Aorta (tissue), 5 donors: Measurements from ENCODE around the gene SLC22A2. TPM values are rescaled to one million over a fixed set of nuclear protein-coding genes. Genes with fewer than 3 reads are reported as not detected.
"Not testable (repeated sequence)": the region's sequence is repeated elsewhere in the genome, so short reads cannot be mapped to it uniquely, and the experiment has no call there.

Experiments
- ATAC-seq: fragments of 200-7000 bp; cut with Tn5 transposase; one replicate; pipeline ENCODE4 v1.9.1; 2022; ENCODE audit warnings: moderate library complexity; ENCODE audit not compliant: low FRiP score
- DNase-seq, 2 donors: peaks; one replicate each; pipeline ENCODE4 v3.0.0-alpha.2; 2020
- H3K27ac ChIP-seq, 2 donors: one replicate each; pipeline ENCODE4 v1.5.1; 2013; ENCODE audit warnings: low read length in 2 of 2, mild to moderate bottlenecking in 2 of 2, moderate library complexity in 2 of 2, control low read depth in 1 of 2, inconsistent platforms in 1 of 2, low read depth in 1 of 2
- H3K27me3 ChIP-seq, 2 donors: one replicate each; pipeline ENCODE4 v1.6.1; 2013; ENCODE audit warnings: control low read depth in 1 of 2, low read length in 1 of 2, mild to moderate bottlenecking in 1 of 2, moderate library complexity in 1 of 2; ENCODE audit not compliant: insufficient read depth in 2 of 2, control insufficient read depth in 1 of 2
- H3K36me3 ChIP-seq, 2 donors: one replicate each; pipeline ENCODE4 v1.6.1; 2013; ENCODE audit warnings: control low read depth in 1 of 2, low read length in 1 of 2, mild to moderate bottlenecking in 1 of 2; ENCODE audit not compliant: insufficient read depth in 2 of 2, control insufficient read depth in 1 of 2
- H3K4me1 ChIP-seq, 2 donors: one replicate each; pipeline ENCODE4 v1.6.1; 2013; ENCODE audit warnings: low read length in 2 of 2, control low read depth in 1 of 2, mild to moderate bottlenecking in 1 of 2, moderate library complexity in 1 of 2; ENCODE audit not compliant: insufficient read depth in 2 of 2, control insufficient read depth in 1 of 2
- H3K4me3 ChIP-seq, 2 donors: one replicate each; pipeline ENCODE4 v1.5.1; 2013; ENCODE audit warnings: low read length in 2 of 2, control low read depth in 1 of 2, mild to moderate bottlenecking in 1 of 2
- H3K9me3 ChIP-seq: one replicate; pipeline ENCODE4 v1.6.1; 2013; ENCODE audit warnings: mild to moderate bottlenecking, low read length; ENCODE audit not compliant: control insufficient read depth
- WGBS, 2 donors: extraction: QIAGEN DNeasy Blood & Tissue Kit; methylation state at CpG; one replicate each; pipeline ENCODE4 v1.1.7; 2013; 5-methylcytosine and 5-hydroxymethylcytosine counted together
- intact Hi-C, 2 donors: fragments of 100-400 bp; cut with DNase I; formaldehyde crosslinking; loops; one replicate each; pipeline versions ENCODE4 v1.14.2 to v1.15.0; 2022
- polyA plus RNA-seq, 2 donors: library from polyadenylated mRNA; stranded (reverse); fragments of 200-250 nt; gene quantifications; one replicate each; pipeline ENCODE4 v1.2.3, GENCODE V29; 2013
- total RNA-seq, 2 donors: library from RNA; stranded (reverse); fragmentation: NEBNext Ultra II Directional; extraction: Animal tissue kit (Norgen Biotek cat#: 25700); gene quantifications; one replicate each; pipeline ENCODE4 v1.2.1, GENCODE V29; 2021
- donor health status: healthy with polysubstance abuse.
- donor health status: Bipolar disorder and iron deficiency.
- donor health status: DM: no; HTN: no; CAD: no.
- donor health status: DM: no; HTN: no; CAD: no.
- donor health status: DM: yes; HTN: yes; CAD: no.

The SLC22A2 gene
- total and polyA plus RNA-seq, 4 donors: 0.26 to 3.9 (median 1.1) TPM; not detected in 1

- H3K4me1 ChIP-seq: no peaks in the 10 kb centered on the region
- H3K27ac ChIP-seq: no peak overlapping the region
- intact Hi-C loops: loop anchor here in 1 of 2 donors (5.0 kb wide), 1 partner anchor 80 kb away; no protein-coding TSS in a partner anchor
- WGBS, 2 donors: 68 to 73% methylated on average over 3 of the region's 3 CpGs
- H3K36me3 ChIP-seq: no peaks in the 10 kb centered on the region
- H3K9me3 ChIP-seq: no peaks in the 10 kb centered on the region
- H3K4me3 ChIP-seq: no peak overlapping the region
- H3K27me3 ChIP-seq: no peaks in the 10 kb centered on the region
- no peak for ATAC-seq
- DNase-seq: no peak
Observed at GRCh38 chr6:160247457-160247883, 11.2 kb downstream of the SLC22A2 start.

- DNase-seq (no peak), ATAC-seq (no peak)
- no peaks in the 10 kb centered on the region for H3K9me3 ChIP-seq
- no peaks in the 10 kb centered on the region for H3K36me3 ChIP-seq
- intact Hi-C loops: no loop called here
- H3K4me3 ChIP-seq: no peak overlapping the region
- no peaks in the 10 kb centered on the region for H3K27me3 ChIP-seq
- H3K4me1 ChIP-seq: no peaks in the 10 kb centered on the region
- 94 to 96% methylated on average over 1 of the region's 1 CpG for WGBS, 2 donors
- no peak overlapping the region for H3K27ac ChIP-seq
Observed at GRCh38 chr6:160240691-160241084, 17.9 kb downstream of the SLC22A2 start.

GRCh38 chr6:160239929-160240690 is 18.5 kb downstream of the SLC22A2 start:
- no peak overlapping the region for H3K4me3 ChIP-seq
- H3K4me1 ChIP-seq: no peaks in the 10 kb centered on the region
- H3K9me3 ChIP-seq: no peaks in the 10 kb centered on the region
- intact Hi-C loops: loop anchor here (5.0 kb wide), 1 partner anchor 98 kb away; no protein-coding TSS in a partner anchor
- no peak overlapping the region for H3K27ac ChIP-seq
- 80 to 88% methylated on average over 4 of the region's 4 CpGs for WGBS, 2 donors
- no peak for ATAC-seq
- H3K27me3 ChIP-seq: no peaks in the 10 kb centered on the region
- DNase-seq: no peak
- H3K36me3 ChIP-seq: no peaks in the 10 kb centered on the region

- H3K4me1 ChIP-seq: no peaks in the 10 kb centered on the region
- DNase-seq (no peak), ATAC-seq (no peak)
- H3K9me3 ChIP-seq: no peaks in the 10 kb centered on the region
- no peak overlapping the region for H3K4me3 ChIP-seq
- H3K27me3 ChIP-seq: no peaks in the 10 kb centered on the region
- intact Hi-C loops: loop anchor here (5.0 kb wide), 1 partner anchor 97 kb away; no protein-coding TSS in a partner anchor
- H3K27ac ChIP-seq: peak overlapping the region in 1 of 2 donors; percentile 33
- no peaks in the 10 kb centered on the region for H3K36me3 ChIP-seq
- WGBS, 2 donors: 91 to 92% methylated on average over 5 of the region's 5 CpGs
Observed at GRCh38 chr6:160238761-160239751, 19.6 kb downstream of the SLC22A2 start.

- H3K36me3 ChIP-seq: no peaks in the 10 kb centered on the region
- WGBS, 2 donors: 1 to 7% methylated on average over 2 of the region's 2 CpGs
- H3K4me1 ChIP-seq: no peaks in the 10 kb centered on the region
- H3K4me3 ChIP-seq: no peak overlapping the region
- no peaks in the 10 kb centered on the region for H3K27me3 ChIP-seq
- H3K9me3 ChIP-seq: no peaks in the 10 kb centered on the region
- DNase-seq (no peak), ATAC-seq (no peak)
- peak overlapping the region in 1 of 2 donors; percentile 49 for H3K27ac ChIP-seq
- intact Hi-C loops: loop anchor here (5.0 kb wide), 1 partner anchor 96 kb away; no protein-coding TSS in a partner anchor
Observed at GRCh38 chr6:160238278-160238711, 20.3 kb downstream of the SLC22A2 start.

GRCh38 chr6:160237597-160238275 is 20.9 kb downstream of the SLC22A2 start:
- H3K36me3 ChIP-seq, DNase-seq, H3K4me1 ChIP-seq, H3K27me3 ChIP-seq, H3K9me3 ChIP-seq, ATAC-seq, H3K4me3 ChIP-seq: not testable (repeated sequence)
- intact Hi-C loops: loop anchor here (5.0 kb wide), 1 partner anchor 95 kb away; no protein-coding TSS in a partner anchor
- 50 to 56% methylated on average over 2 of the region's 2 CpGs for WGBS, 2 donors
- H3K27ac ChIP-seq: peak overlapping the region; percentile 44 to 82

- not testable (repeated sequence) for H3K27me3 ChIP-seq, H3K9me3 ChIP-seq, H3K4me1 ChIP-seq, H3K27ac ChIP-seq, ATAC-seq, H3K4me3 ChIP-seq, H3K36me3 ChIP-seq, DNase-seq
- 4 to 12% methylated on average over 2 of the region's 2 CpGs for WGBS, 2 donors
- intact Hi-C loops: loop anchor here (5.0 kb wide), 1 partner anchor 94 kb away; no protein-coding TSS in a partner anchor
Observed at GRCh38 chr6:160236235-160236872, 22.3 kb downstream of the SLC22A2 start.
